Activated CD8-positive, alpha-beta memory T cell treated with anti-CD3 and anti-CD28 coated beads for 4 hours (primary cell): Measurements from ENCODE around the gene CRYBG1.
"Not testable (repeated sequence)": the region's sequence is repeated elsewhere in the genome, so short reads cannot be mapped to it uniquely, and the experiment has no call there.

ENCODE experiments used
- DNase-seq, 2 donors: peaks; one replicate each; pipeline ENCODE4 v3.0.0-alpha.2; 2020; ENCODE audit warnings: low read depth in 2 of 2

CRYBG1 gene

GRCh38 chr6:106547601-106548453 lies 187.3 kb downstream of the CRYBG1 start:
- DNase-seq, result peak in 1 of 2 donors; percentile 16

DNA sequence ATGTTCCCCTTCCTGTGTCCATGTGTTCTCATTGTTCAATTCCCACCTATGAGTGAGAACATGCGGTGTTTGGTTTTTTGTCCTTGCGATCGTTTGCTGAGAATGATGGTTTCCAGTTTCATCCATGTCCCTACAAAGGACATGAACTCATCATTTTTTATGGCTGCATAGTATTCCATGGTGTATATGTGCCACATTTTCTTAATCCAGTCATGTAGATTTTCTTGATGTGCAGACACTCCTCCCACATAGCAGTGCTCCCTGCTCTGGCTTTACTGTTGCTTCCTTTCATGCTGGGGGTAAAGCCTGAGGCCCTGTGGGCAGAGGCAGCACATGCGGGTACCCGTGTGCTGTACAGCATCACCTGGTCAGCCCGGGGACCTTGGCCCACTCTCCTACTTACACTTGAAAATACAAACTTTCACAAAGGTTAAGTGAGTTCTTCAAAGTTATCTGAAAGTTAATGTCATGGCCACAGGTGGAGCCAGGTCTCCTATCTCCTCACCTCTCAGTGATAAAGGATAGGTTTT lies 188.5 kb downstream of the CRYBG1 start:
- not testable (repeated sequence) for DNase-seq

DNA sequence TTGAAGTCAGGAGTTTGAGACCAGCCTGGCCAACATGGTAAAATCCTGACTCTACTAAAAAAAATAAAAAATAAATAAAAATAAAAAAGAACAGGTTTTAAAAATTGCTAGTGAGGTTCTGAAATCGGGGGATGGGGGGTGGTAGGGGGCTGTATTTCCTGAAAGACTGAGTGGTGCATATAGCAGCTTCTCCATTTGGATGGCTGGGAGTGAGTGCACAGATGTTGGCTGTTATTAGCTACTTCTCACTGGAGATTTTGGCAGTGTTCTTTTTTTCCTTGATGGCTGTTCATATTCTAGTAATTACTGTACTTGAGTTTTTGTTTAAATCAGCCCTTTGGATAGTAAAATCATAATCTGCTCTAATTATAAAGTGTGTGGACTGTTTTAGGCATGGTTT lies 189.0 kb downstream of the CRYBG1 start:
- no peak for DNase-seq

GRCh38 chr6:106551155-106551554 lies 190.6 kb downstream of the CRYBG1 start:
- no peak for DNase-seq

DNA sequence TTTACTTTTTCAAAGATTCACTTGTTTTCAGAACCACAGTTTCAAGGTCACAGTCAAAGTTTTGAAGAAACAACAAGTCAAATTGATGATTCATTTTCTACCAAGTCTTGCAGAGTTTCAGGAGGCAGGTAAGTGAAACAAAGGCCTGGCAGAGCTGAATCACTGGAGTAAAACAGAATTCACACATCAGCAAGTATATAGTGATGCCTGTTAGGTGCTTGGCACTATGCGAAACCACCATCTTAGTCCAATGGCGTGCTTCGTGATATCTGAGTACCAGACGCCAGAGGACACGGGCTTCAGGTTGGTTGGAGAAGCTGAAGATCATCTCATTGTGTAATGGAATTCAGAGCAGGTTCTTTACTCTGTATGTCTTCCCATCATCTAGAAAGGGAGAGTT lies 192.9 kb downstream of the CRYBG1 start:
- DNase-seq, result no peak

GRCh38 chr6:106555767-106556166 lies 195.2 kb downstream of the CRYBG1 start:
- DNase-seq, result no peak

DNA sequence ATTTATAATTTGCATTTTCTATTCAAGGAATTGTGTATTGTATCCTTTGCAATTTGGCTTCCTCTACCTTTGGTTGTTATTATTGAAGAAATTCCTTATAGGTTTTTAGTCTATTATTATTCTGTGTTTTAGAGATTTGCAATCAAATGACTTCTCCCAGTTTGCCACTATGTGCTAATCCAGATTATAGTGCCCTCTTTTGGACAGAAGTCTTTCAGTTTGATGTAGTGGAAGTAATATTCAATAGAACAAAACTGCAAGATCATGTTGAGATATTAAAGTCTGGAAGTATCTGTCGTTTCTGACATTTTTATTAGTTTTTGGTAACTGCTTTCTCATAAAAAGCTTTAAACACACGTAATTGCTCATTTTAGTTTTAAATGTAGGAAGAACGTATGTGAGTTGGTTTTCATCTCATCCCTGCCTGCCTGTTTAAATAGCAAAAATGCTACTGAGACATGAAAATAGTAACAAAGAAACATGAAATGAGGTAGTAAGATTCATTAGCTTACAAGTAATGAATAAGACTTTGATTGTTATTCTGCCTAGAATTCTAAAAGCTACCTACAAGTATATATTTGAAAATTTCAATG lies 195.9 kb downstream of the CRYBG1 start:
- no peak for DNase-seq

DNA sequence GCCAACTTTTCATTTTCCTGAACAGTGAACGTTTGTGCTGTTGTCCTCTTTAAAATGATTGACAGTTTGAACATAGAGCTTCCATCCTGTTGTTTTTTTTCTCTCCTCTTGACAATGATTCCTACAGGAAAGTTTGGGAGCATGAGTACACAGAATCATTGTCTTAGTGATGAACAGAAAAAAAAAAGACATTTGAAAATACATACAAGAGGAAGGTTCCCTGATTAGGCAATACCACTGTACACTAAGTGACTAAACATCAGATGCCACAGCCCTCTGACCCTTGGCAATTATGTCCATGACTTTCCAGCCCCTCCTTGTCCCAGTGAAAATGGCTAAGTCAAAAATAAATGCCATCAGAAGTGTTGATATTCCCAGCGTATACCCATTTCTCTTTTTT lies 197.3 kb downstream of the CRYBG1 start:
- no peak for DNase-seq

DNA sequence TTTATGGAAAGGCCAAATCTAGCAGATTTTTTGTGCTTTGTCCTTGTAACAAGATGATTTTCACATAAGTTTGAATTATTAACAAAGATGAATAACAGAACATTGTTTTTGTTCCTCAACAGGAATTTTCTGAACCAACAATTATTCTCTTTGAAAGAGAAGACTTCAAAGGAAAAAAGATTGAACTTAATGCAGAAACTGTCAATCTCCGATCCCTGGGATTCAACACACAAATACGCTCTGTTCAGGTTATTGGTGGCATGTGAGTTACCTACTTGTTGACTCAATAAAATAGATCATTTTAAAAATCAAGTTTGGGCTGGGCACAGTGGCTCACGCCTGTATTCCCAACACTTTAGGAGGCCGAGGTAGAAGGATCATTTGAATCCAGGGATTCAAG lies 197.8 kb downstream of the CRYBG1 start:
- no peak for DNase-seq

DNA sequence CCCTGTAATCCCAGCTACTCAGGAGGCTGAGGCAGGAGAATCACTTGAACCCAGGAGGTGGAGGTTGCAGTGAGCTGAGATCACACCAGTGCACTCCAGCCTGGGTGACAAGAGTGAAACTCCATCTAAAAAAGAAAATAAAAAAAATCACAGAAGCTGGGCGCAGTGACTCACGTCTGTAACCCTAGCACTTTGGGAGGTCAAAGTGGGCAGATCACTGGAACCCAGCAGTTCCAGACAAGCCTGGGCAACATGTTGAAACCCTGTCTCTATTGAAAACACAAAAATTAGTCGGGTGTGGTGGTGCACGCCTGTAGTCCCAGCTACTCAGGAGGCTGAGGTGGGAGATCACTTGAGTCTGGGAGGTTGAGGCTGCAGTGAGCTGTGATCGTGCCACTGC lies 199.1 kb downstream of the CRYBG1 start:
- not testable (repeated sequence) for DNase-seq

DNA sequence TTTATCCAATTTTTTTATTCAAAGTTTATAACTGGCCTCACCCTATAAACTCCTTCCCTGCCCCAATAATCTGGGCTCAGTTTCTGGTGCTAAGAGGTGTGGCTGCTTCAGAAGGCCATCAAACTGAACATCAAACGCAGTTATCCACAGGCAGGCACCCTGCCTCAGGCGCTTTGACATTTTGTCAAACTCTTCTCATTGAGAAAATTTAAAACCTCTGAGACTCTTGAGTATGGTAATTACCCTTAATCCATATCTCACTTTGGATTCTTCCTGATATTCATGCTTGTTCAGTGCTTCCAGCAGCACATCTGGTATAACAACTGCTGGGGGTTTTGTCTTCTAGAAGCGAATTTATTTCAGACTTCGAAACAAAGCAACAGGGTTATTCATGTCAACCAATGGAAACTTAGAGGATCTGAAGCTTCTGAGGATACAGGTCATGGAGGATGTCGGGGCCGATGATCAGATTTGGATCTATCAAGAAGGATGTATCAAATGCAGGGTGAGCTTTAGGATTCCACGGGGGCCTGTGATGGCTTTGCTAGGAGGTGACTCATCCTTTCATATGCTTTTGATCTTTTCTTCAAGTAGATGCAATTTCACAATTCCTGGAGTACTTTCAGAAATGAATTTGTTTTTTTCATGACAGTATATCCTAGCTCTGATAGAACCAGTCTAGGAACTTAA lies 200.6 kb downstream of the CRYBG1 start:
- no peak for DNase-seq

DNA sequence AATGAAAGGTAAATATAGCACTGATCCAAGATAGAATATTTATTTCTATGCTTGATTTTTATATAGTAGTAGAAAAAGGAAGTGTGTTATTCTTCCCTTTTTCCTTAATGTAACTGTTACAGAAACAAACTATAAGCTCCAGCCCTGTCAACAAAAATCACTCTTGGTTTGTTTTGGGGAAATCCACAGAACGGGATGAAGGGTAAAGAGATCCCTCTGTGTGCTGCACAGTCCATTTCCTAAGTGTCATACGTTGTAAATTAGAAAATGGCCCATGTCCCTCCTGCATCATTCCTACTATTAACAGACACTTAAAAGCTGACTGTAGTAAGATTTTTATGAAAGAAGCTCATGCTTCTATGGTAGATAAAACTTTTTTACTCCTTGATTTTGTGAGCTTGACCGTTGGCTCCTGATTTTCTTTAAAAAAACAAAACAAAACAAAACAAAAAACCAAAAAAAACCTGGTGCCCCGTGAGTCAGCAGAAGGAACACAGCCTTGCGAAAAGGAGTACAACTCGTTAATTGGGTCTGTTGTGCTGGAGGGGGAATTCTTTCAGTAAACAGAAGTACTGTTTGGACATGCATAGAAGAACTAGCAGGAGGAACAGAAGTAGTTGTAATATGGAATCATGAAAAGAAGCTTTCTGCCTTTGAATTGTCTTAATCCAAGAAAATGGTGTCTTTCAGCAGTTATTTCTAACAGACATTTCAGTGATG lies 201.3 kb downstream of the CRYBG1 start:
- DNase-seq, result no peak

GRCh38 chr6:106563614-106564013 lies 203.1 kb downstream of the CRYBG1 start:
- DNase-seq, result no peak

DNA sequence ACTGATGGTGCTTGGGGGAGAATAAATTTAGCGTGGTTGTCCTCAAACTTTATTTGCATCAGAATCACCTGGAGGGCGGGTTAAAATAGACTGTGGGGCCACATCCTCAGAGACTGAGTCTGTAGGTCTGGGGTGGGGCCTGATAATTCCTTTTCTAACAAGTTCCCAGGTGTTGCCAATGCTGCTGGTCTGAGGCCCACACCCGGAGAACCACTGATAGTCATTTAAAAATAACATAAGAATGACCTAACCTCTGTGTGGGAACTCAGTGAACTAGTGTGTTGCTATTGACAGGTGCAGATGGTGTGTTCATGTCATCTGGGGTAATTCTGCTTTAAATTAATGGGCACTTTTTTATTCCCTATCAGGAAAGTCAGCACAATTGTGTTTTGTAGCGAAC lies 204.0 kb downstream of the CRYBG1 start:
- DNase-seq, result no peak

DNA sequence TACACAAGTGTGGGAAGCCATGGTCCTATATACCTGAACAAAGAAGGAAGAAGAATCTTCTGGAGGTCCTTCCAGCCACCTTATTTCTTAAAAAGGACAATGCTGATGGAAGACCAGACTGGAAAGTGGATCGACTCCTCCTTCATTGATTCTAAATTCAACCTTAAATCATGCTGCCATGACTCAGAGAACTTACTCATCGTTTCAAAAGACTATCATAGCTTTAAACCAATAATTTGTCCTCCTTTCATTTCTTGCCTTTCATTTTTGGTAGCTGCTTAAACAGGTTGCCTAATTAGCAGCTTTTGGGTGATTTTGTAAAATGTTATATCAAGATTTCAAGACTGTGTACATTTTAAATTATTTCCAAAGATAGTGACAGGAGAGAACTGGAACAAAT lies 208.0 kb downstream of the CRYBG1 start:
- no peak for DNase-seq

DNA sequence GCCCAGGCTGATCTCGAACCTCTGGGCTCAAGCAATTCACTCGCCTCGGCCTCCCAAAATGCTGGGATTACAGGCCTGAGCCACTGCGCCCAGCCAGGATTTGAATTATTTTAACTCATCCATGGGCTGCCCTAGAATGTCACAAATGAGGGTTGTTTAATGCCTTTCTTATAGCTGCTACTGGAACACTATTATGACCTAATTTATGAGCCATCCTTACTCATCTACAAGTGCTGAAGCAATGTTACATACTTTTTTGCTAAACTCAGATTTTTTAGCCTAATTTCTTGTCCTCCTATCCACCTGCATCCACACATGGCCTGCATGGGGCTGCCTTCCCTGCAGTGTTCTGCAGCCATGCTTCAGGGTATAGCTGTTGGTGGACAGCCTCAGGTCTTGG lies 208.9 kb downstream of the CRYBG1 start:
- DNase-seq, result no peak

DNA sequence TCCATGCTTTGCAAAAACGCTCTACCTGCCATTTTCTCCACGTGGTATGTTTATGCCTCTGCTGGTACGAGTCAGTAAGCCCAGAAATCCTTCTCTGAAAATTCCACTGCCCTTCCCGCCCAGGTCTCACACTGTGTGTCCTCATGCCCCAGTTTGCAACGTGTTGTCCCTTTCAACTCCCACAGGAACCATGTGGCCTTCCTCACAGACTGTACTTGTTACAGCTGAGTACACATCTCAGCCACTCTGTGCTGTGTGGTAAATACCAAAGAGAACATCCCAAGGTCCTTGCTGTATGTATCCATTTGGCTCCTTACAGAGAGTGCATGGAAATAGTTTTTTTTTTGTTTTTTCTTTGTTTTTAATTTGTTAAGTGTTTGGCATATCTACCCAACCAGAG lies 211.9 kb downstream of the CRYBG1 start:
- DNase-seq, result no peak

DNA sequence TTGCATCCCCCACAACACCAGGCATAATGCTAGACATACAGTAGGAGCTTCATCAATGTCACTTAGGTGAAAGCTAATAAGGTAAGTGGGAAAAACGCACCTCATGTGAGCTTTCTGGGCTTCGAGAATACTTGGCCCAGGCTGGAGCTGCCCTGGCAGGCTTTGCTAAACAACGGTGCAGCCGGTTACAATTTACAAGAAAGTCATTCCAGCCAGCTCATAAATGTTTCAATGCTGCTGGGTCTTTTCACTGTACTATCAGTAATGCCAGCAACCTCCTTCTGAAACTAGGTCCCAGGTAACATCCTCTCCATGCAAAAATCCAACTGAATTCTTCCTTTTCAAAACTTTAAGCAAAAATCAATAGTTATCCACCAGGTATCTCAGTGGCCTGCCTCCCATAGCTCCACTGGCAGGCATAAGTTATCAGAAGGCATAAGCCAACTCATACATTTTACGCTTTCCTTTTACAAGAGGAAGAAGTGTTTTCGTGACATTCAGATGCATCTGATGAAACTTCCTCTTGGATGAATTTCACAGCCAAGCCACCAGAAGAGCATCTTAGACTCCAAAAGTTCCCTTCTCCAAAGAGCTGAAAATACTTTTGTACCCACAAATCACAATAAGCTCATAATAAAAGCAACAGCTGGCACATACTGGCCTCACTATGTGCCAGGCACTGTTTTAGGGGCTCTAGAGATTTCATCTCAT lies 212.5 kb downstream of the CRYBG1 start:
- no peak for DNase-seq

DNA sequence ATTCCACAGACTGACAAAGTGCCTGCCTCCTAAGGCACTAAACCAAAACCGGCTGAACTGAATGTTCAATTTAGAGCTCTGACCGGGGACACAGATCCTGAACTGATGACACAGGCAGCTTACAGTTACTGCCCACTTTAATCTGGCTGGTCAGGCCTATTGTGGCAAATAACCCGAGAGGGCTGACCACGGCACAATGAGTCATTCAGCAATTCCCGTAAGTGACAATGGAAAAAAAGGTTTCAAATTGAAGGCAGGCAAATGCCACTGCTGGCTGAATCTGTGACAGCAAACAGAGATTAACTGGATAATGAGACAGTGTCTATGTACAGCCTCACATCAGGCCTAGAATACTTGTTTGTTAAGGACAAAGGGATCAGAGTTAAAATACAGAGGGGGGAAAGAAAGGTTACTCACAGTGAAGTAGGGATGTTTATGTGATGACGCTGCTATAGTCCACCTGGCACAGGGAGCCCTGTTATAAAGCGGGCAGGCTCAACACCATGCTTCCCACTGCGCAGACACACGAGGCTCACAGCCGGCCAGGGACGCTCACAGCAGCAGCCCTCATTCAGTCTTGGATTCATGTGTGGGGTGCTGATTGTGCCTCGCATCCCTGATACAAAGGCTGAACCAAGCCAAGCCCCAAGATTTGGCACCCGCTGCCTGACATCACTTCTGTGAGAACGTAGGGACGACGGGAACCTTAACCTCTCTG lies 214.4 kb downstream of the CRYBG1 start:
- no peak for DNase-seq

DNA sequence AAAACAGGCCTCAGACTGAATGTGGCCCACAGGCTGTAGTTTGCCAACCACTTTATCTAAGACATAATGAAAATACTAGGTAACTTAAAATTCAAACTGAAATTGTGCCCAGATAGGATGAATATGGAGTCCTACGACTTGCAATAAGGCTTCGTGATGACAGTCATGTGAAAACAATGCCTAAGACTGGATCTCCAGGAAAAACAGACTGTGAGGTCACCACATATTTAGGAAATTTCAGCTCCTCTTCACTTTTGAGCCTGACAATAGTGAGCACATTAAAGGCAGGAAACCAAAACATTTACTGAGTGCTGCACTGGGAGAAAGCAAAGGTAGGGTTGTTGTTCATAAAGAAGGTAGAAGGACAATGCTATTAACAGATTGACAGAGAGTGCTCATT lies 218.8 kb downstream of the CRYBG1 start:
- DNase-seq, result no peak

DNA sequence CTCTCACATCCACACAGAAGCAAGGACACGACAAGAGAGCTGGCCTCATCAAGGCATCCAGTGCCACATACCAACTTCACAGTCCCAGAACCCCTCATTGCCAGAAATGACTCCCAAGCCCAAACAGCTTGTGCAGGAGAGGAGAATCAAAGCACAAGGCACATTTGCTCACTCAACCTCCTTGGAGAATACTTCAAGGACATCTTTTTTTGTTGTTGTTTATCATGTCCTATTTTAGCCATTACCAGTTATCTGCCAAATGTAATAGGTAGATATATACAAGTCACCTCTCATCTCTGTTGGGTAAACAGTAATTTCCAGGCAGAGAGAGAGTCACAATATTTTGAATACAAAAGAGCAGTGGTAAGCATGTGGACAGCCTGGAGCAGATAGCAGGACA lies 221.0 kb downstream of the CRYBG1 start:
- no peak for DNase-seq
